ENCODE measurements around the gene NCAPG2.

DNA sequence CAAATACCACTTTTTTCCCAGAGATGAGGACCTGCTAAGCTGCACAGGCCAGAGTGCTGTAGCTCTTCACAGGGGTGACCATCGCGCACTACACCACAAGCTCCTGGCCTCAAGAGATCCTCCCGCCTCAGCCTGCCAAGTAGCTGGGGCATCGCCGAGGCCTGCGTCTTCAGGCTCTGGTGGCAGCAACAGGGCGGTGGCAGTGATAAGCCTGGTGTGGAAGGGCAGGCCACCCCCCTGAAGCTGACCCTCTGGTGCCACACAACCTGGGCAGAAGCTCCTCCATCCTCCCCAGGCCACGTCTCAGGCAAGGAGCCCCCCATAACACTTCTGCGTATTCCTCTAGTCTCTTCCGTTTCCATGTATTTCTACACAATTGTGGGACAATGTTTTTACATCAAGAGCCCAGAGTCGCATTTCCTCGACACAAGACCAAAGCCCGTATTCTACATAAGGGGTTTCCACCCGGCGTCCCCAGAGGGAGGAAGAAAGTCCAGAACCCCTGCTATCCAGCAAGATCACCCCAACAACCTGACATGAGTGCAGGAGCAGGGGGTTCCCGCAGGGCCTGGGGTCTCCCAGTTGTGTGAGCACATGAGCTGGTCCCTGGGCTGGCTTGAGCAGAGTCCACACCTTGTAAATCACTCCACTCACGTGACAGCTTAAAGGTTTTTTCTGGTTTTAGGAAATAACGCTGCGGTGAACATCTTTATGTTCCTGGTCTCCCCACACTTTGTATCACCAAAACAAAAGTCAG lies 37.6 kb upstream of the NCAPG2 start:
- TF ChIP-seq GATA3 (IDR thresholded peaks at IDR 0.05; ENCODE audit: low read depth, low read length) (no peak), GATA2 (IDR thresholded peaks at IDR 0.05; ENCODE audit: low read depth, low read length) (no peak)
